ENCODE data around the gene S100A10.
A peak's percentile ranks its signal among the peaks of the same experiment; 100 is the strongest.

The S100A10 gene

GRCh38 chr1:152009691-152010090 is 16.0 kb upstream of the S100A10 start:
- DNase-seq: no peak

- DNase-seq: no peak
Observed at GRCh38 chr1:152007047-152007446, 13.4 kb upstream of the S100A10 start.

GRCh38 chr1:152005360-152005912 is 11.8 kb upstream of the S100A10 start:
- no peak for DNase-seq

- DNase-seq: no peak
Observed at GRCh38 chr1:152003846-152004442, 10.3 kb upstream of the S100A10 start.

- DNase-seq: no peak
Observed at GRCh38 chr1:152002960-152003359, 9.3 kb upstream of the S100A10 start.

- peak; percentile 77 for DNase-seq
Observed at GRCh38 chr1:152001631-152002584, 8.2 kb upstream of the S100A10 start.

DNA sequence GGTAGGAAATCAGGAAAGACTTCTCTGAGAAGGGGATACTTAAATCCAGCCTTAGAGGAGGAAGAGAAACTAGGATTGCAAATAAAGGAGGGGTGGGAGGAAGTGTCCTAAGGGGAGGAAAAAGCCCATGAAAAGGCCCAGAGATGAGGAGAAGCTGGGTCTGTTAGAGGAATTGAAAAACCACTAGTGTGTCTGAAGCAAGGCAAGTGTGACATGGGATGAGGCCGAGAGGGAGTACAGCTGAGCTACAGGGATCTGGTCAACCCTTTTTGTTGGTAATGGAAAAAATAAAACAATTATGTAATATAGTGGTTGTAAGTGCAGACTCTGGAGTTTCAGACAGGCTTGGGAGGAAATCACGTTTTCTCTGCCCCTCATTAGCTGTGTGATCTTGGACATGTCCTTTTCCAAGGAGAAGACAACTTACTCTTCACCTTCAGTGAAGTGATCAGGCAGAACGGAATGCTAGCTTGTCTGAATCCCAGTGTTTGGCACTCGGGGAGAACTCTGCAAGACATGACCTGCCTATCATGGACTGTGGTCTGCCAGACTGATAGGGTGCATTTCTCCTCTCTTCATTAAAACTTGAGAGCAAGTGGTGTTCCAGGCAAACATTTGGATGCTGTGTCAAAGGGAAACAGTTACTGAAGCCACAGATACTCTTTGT is 7.4 kb upstream of the S100A10 start:
- DNase-seq: no peak

- DNase-seq: no peak
Observed at GRCh38 chr1:151998611-151999362, 5.1 kb upstream of the S100A10 start.

- no peak for DNase-seq
Observed at GRCh38 chr1:151997284-151997570, 3.6 kb upstream of the S100A10 start.

DNA sequence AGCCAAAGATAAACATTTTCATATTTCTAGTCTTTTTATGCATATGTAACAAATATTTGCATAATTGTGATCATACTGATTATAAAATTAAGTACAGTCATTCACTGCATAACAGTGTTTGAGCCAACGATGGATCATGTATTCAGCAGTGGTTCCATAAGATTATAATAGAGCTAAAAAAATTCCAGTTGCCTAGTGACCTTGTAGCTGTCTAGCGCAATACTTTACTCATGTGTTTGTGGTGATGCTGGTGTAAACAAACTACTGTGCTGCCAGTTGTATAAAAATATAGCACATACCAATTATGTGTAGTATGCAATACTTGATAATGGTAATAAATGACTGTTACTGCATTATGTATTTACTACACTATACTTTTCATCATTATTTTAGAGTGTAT is 2.1 kb upstream of the S100A10 start:
- no peak for DNase-seq

GRCh38 chr1:151994956-151995355 is 1.3 kb upstream of the S100A10 start:
- DNase-seq: no peak

DNA sequence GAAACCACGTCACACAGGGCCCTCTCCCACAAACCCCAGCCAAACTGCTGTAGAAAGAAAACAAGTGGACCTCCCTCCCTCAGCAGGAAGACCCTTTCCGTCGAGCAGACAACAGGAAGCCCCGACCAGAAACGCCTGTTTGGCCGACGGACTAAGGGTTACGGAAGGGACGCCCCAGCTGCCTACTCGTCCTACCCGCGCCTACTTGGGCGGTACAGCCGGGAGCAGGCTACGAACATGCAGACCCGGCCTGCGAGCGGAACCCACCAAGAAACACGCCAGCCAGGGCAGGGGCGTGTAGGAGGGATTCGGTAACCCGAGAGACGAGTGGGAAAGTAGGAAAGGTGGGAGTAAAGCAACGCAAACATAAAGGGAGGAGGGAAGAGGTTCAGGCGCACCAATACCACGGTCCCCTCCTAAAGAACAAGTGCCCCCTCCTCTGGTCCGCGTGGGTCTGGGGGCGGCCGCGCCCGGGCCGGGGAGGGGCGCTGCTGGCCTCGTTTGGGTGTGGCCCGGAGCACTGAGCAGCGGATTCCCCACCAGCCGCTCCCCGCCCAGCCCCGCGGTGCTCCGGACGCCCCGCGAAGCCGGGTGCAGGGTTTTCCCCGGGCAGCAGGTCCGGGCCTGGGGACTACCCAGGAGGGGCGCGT is 450 bp downstream of the S100A10 start:
- DNase-seq: peak; percentile 31

- DNase-seq: peak; percentile 20
Observed at GRCh38 chr1:151992303-151993083, 1.2 kb downstream of the S100A10 start.

DNA sequence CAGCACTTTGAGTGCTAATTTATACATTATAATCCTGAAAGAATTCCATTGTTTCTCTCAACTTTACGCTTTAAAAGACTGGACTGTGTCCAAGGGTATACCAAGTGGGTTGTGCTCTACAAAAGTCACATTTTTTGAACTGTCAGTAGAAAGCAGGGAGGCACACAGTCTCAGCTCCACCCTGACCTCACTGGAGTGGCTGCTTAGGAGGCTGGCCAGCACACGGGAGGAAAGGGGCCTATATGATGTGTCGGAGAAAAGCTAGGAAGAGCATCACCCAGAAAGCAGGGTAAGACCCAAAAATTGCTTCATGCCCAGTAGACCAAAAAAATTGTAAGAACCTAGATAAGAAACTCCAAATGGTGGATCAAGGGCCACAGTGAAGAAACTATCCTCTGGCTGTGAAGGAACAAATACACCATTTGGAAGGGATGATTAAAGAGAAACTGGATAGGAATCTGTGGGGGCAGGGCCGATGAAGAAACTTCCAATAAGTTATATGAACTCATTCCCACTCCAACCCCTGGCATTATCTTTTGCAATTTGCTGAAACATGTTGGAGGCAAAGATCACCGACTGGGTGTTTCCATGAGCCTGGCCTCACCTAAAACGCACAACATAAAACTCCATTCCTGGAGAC is 1.9 kb downstream of the S100A10 start:
- DNase-seq: no peak

- DNase-seq: no peak
Observed at GRCh38 chr1:151990856-151991198, 2.8 kb downstream of the S100A10 start.

- no peak for DNase-seq
Observed at GRCh38 chr1:151990058-151990855, 3.4 kb downstream of the S100A10 start.

- DNase-seq: peak; percentile 35
Observed at GRCh38 chr1:151989211-151989862, 4.3 kb downstream of the S100A10 start.

DNA sequence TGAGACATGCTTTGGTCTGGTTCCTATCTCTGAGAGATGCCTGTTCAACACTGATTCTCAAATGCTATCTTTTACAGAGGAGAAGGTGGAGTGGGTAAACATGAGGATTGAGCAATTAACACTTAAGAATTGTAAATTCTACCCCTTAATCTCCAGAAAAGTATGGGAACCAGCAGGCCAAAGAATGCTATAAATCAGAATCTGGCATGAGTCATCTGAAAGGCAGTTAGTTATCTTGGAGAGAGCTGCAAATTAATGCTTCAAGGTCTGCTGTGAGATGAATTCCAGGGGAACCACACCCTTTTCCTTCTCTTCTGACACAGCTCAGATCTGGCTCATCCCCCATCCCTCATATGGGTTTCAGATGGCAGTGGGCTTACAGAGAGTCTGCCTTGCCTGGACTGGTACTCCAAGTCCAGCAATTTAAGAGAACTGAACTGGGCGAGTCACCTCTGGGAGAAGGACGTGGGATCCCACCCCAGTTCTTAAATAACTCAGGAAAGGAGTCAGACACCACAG is 5.2 kb downstream of the S100A10 start:
- DNase-seq: no peak

GRCh38 chr1:151986501-151987190 is 7.0 kb downstream of the S100A10 start:
- no peak for DNase-seq

Measured in activated CD4-positive, alpha-beta T cell treated with anti-CD3 and anti-CD28 coated beads, Interleukin-2, amount 50 U/mL, for 1 hour (primary cell).